Stimulated activated naive CD8-positive, alpha-beta T cell treated with anti-CD3 and anti-CD28 coated beads, Interleukin-15, amount 100 ng/mL, for 72 hours (primary cell): Measurements from ENCODE around the gene TGFBR3.

Source experiments
- ATAC-seq: fragments of 150-1000 bp; cut with Tn5 transposase; 2 replicates; pipeline ENCODE4 v1.10.0; 2021; ENCODE audit warnings: mild to moderate bottlenecking, moderate library complexity
- DNase-seq, 2 donors: peaks; one replicate each; pipeline ENCODE4 v3.0.0; 2021 to 2022
- H3K27ac Mint-ChIP-seq, 2 donors: one replicate each; pipeline ENCODE4 v1.8.0; 2022; ENCODE audit warnings: mild to moderate bottlenecking in 2 of 2, mixed read lengths in 2 of 2, moderate library complexity in 2 of 2
- H3K27me3 Mint-ChIP-seq: one replicate; pipeline ENCODE4 v1.8.0; 2022; ENCODE audit warnings: mixed read lengths
- H3K4me1 Mint-ChIP-seq: one replicate; pipeline ENCODE4 v1.8.0; 2022; ENCODE audit warnings: mild to moderate bottlenecking, mixed read lengths
- H3K4me3 Mint-ChIP-seq, 2 donors: one replicate each; pipeline ENCODE4 v1.8.0; 2022; ENCODE audit warnings: mild to moderate bottlenecking in 2 of 2, mixed read lengths in 2 of 2, moderate library complexity in 1 of 2
- H3K9me3 Mint-ChIP-seq, 2 donors: one replicate each; pipeline ENCODE4 v1.8.0; 2022; ENCODE audit warnings: mixed read lengths in 2 of 2

Gene TGFBR3

GRCh38 chr1:91826649-91827048 is 59.3 kb downstream of the TGFBR3 start:
- peaks cover 27% of the 10 kb centered on the region for H3K4me1 Mint-ChIP-seq
- DNase-seq, result no peak

DNA sequence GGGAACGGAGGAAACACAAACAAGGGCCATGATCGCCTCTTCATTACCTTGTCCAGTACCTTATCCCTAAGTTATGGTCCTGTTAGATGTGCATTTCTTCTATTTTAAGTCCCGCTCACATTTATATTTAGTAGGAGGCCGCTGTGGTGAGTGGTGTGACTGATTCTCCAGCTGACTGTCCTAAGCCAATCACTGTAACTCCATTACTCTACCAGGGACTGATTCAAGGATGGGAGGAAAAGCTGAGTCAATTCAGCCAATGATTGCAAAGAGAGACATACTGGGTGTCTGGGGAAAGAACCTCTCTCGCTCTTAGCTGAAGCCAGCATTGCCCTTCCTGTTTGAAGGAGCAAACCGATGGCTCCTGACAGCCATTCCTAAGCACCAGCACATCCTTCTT is 59.7 kb downstream of the TGFBR3 start:
- DNase-seq, result no peak
- H3K9me3 Mint-ChIP-seq, result no peaks in the 10 kb centered on the region
- no peaks in the 10 kb centered on the region for H3K27me3 Mint-ChIP-seq
- peaks cover 28% of the 10 kb centered on the region for H3K4me1 Mint-ChIP-seq
- no peak overlapping the region for H3K27ac Mint-ChIP-seq
- ATAC-seq, result no peak
- no peak overlapping the region for H3K4me3 Mint-ChIP-seq

More at GRCh38 chr1:91826649-91827048, 59.3 kb downstream of the TGFBR3 start:
- Mint-ChIP-seq H3K27ac (no peak overlapping the region), H3K27me3 (no peaks in the 10 kb centered on the region), H3K9me3 (no peaks in the 10 kb centered on the region), H3K4me3 (no peak overlapping the region)
- no peak for ATAC-seq

GRCh38 chr1:91821126-91821868 is 64.7 kb downstream of the TGFBR3 start:
- DNase-seq, result no peak
- ATAC-seq, result no peak
- Mint-ChIP-seq H3K9me3 (no peaks in the 10 kb centered on the region), H3K4me3 (no peak overlapping the region), H3K4me1 (peaks cover 6% of the 10 kb centered on the region), H3K27me3 (no peaks in the 10 kb centered on the region), H3K27ac (no peak overlapping the region)

DNA sequence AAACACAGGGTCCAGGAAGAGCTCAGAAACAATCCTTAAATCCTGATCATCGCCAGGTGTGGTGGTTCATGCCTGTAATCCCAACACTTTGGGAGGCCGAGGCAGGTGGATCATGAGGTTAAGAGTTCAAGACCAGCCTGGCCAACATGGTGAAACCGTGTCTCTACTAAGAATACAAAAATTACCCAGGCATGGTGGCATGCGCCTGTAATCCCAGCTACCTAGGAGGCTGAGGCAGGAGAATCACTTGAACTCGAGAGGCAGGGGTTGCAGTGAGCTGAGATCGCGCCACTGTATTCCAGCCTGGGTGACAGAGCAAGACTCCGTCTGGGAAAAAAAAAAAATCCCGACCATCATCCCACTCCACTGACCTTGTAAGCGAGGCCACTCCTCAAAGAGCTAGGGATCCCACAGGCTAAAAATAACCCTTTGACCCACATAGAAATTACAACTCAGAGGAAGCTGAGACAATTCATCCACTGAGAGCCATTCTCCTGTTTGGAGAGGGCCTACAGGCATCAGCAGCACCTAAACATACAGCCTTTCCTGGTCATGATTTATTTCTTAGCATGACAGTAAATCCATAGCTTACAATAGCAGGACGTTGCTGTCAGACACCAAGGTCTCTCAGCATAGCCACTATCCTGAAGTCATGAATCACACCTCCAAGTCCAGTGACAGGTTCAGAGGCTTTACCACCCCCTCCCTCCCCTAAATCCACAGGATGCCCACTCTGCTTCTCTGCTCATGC is 66.7 kb downstream of the TGFBR3 start:
- Mint-ChIP-seq H3K9me3 (no peaks in the 10 kb centered on the region), H3K27ac (no peak overlapping the region), H3K4me3 (no peak overlapping the region), H3K27me3 (no peaks in the 10 kb centered on the region), H3K4me1 (peaks cover 13% of the 10 kb centered on the region)
- ATAC-seq (no peak), DNase-seq (no peak)

- H3K27ac Mint-ChIP-seq, result no peak overlapping the region
- H3K4me3 Mint-ChIP-seq, result no peak overlapping the region
- no peak for DNase-seq
- peaks cover 19% of the 10 kb centered on the region for H3K4me1 Mint-ChIP-seq
- no peaks in the 10 kb centered on the region for H3K27me3 Mint-ChIP-seq
- no peak for ATAC-seq
- no peaks in the 10 kb centered on the region for H3K9me3 Mint-ChIP-seq
These were observed 67.3 kb downstream of the TGFBR3 start for GRCh38 chr1:91818713-91818975.

DNA sequence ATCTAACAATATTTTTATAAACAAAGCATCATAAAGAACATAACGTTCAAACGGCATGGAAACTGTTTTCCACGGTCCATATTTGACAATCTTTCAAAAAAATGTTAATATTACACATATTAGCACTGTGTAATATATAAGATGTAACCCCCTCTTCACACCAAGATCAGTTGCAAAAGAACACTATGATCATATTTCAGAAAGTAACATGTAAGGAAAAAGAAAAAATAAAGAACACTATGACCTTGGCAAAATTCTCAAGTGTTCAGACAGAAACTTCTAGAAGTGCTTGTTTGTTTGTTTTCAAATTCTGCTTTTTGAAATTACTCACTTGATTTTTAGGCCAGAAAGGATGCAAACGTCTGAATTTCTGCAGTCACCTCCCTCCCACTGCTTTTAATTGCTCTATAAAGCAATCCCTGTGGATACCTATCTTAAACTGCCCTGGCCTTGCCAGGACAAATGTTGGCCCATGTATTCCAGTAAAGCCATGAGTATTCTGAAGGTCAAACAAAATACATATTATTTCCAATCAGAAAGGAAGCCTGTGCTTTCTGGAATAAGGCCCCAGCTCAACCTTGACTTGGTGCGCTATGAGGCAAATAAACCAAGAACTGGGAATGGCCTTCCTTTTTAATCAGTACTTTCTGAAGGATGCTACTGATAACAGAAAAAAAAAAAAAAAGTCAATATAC is 68.6 kb downstream of the TGFBR3 start:
- DNase-seq (no peak), ATAC-seq (no peak)
- Mint-ChIP-seq H3K9me3 (no peaks in the 10 kb centered on the region), H3K27ac (no peak overlapping the region), H3K27me3 (no peaks in the 10 kb centered on the region), H3K4me1 (peaks cover 30% of the 10 kb centered on the region), H3K4me3 (no peak overlapping the region)

DNA sequence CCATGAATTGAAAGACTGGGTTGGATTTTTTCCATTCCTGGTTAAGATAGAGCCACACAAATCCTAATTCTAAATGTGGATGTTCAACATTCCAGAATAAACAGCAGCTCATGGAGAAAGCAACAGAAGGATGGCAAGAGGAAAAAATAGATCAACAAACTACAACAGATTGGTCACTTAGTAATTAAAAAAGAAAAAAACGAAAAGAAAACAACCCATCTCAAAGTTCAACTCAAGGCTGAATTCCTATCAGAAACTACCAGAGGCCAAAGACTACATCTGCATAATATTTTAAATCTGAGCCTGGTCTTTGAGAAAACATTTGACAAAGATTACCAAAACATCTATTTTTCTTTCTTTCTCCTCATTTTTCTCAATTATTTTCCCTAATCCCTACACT is 69.9 kb downstream of the TGFBR3 start:
- Mint-ChIP-seq H3K4me3 (no peak overlapping the region), H3K9me3 (no peaks in the 10 kb centered on the region), H3K27me3 (no peaks in the 10 kb centered on the region), H3K4me1 (peaks cover 30% of the 10 kb centered on the region), H3K27ac (no peak overlapping the region)
- DNase-seq (no peak), ATAC-seq (no peak)

GRCh38 chr1:91814448-91814847 is 71.5 kb downstream of the TGFBR3 start:
- no peaks in the 10 kb centered on the region for H3K27me3 Mint-ChIP-seq
- ATAC-seq (no peak), DNase-seq (no peak)
- peaks cover 46% of the 10 kb centered on the region for H3K4me1 Mint-ChIP-seq
- no peaks in the 10 kb centered on the region for H3K9me3 Mint-ChIP-seq
- H3K27ac Mint-ChIP-seq, result no peak overlapping the region
- H3K4me3 Mint-ChIP-seq, result no peak overlapping the region

DNA sequence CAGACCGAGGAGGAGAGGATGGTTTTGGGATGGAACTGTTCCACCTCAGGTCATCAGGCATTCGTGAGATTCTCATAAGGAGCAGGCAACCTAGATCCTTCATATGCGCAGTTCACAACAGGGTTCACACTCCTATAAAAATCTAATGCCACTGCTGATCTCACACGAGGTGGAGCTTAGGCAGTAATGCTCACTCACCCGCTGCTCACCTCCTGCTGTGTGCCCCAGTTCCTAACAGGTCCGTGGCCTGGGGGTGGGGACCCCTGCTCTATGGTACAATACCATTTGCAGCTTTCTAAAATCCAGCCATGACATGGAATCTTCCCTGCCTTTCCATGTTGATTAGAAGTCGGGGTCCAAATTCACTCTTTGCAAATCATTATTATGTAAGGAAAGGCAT is 72.1 kb downstream of the TGFBR3 start:
- H3K27ac Mint-ChIP-seq, result no peak overlapping the region
- no peak for ATAC-seq

GRCh38 chr1:91811363-91812025 is 74.5 kb downstream of the TGFBR3 start:
- peaks cover 57% of the 10 kb centered on the region for H3K4me1 Mint-ChIP-seq

More for the DNA sequence above, 72.1 kb downstream of the TGFBR3 start:
- no peak for DNase-seq
- Mint-ChIP-seq H3K9me3 (no peaks in the 10 kb centered on the region), H3K27me3 (no peaks in the 10 kb centered on the region), H3K4me1 (peaks cover 52% of the 10 kb centered on the region), H3K4me3 (no peak overlapping the region)

GRCh38 chr1:91809317-91809716 is 76.6 kb downstream of the TGFBR3 start:
- Mint-ChIP-seq H3K9me3 (no peaks in the 10 kb centered on the region), H3K4me1 (peaks cover 71% of the 10 kb centered on the region), H3K27me3 (no peaks in the 10 kb centered on the region), H3K4me3 (no peak overlapping the region), H3K27ac (no peak overlapping the region)
- DNase-seq (no peak), ATAC-seq (no peak)

More at GRCh38 chr1:91811363-91812025, 74.5 kb downstream of the TGFBR3 start:
- ATAC-seq (no peak), DNase-seq (no peak)
- Mint-ChIP-seq H3K9me3 (no peaks in the 10 kb centered on the region), H3K27ac (no peak overlapping the region), H3K4me3 (no peak overlapping the region), H3K27me3 (no peaks in the 10 kb centered on the region)

DNA sequence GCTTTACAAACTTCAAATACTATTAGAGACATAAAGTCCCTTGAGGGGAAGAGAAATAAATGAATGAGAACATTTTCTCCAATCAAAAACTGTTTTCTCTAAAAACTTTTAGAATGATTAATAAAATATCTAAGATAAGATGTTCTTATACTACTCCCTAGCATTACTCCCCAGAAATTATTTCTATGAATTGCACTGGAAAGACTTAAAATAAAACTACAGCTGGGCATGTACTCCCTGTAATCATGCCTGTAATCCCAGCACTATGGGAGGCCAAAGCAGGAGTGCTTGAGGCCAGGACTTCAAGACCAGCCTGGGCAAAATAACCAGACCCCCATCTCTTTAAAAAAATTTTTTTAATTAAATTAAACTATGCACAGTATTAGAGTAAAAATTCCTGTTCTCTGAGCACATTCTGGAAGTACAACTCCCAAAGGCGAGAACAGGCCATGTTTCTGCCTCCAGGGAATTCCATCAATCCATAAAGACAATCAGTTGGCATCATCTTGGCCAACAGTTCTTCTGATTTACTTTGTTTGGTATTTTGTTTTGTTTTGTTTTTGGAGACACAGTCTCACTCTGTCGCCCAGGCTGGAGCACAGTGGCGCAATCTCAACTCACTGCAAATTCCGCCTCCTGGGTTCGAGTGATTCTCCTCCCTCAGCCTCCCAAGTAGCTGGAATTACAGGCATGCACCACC is 77.9 kb downstream of the TGFBR3 start:
- Mint-ChIP-seq H3K27ac (no peak overlapping the region), H3K27me3 (no peaks in the 10 kb centered on the region), H3K9me3 (no peaks in the 10 kb centered on the region), H3K4me3 (no peak overlapping the region), H3K4me1 (peaks cover 71% of the 10 kb centered on the region)
- no peak for DNase-seq
- ATAC-seq, result no peak

GRCh38 chr1:91806769-91807700 is 78.9 kb downstream of the TGFBR3 start:
- DNase-seq (no peak), ATAC-seq (no peak)
- Mint-ChIP-seq H3K4me1 (peaks cover 70% of the 10 kb centered on the region), H3K27me3 (no peaks in the 10 kb centered on the region), H3K9me3 (peaks cover 0 to 5% of the 10 kb centered on the region in 2 donors), H3K27ac (no peak overlapping the region), H3K4me3 (no peak overlapping the region)

DNA sequence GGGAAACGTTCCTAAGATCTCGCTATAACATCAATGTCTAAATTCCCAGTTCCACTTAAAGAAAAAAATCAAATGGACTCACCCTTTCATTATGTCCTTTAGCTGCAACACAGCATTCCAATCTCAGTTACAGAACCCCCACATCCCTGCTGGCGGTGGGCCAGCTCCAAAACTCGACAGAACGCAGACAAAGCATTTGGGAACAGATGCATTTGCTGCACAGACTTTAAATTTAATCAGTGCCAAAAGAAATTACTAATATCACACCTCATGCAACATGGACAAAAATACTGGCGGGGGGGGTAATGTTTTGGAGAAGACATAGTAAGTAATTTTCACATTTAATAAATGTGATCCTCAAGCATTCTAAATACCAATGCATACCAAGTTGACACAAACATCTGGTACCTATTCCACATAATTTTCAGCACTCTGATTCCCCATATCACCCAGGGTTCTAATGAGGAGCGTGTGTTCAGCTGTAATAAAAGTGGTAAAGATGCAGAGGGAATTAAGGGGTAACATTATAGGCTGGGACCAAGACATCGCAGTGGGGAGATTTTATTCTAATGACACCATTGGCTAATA is 79.7 kb downstream of the TGFBR3 start:
- ATAC-seq, result no peak
- DNase-seq, result no peak
- peak overlapping the region in 1 of 2 donors; percentile 4 for H3K27ac Mint-ChIP-seq
- H3K4me3 Mint-ChIP-seq, result no peak overlapping the region
- peaks cover 66% of the 10 kb centered on the region for H3K4me1 Mint-ChIP-seq
- H3K27me3 Mint-ChIP-seq, result no peaks in the 10 kb centered on the region
- H3K9me3 Mint-ChIP-seq, result peaks cover 0 to 5% of the 10 kb centered on the region in 2 donors
